GM12878 (cell line): ENCODE results near the gene LYPLAL1. TPM values are rescaled to one million over a fixed set of nuclear protein-coding genes. Genes with fewer than 3 reads are reported as not detected.

Experiments used
- ATAC-seq: fragments of 200-7000 bp; cut with Tn5 transposase; 3 replicates; pipeline ENCODE4 v1.9.1; 2020; ENCODE audit warnings: mild to moderate bottlenecking, moderate library complexity
- BruUV-seq: library from RNA; stranded (reverse); fragments of 400-500 nt; replicated peaks from 2 replicates; lab custom pipeline; 2021; lab: Mats Ljungman, UMichigan
- CTCF ChIA-PET: fragments of 300-600 bp; sonication (Branson Sonifier 250); formaldehyde crosslinking; extraction: SDS; loops from one replicate; lab custom pipeline; 2021; ENCODE audit warnings: inconsistent platforms; lab: Yijun Ruan, JAX
- POLR2A ChIA-PET: fragments of 350-600 bp; formaldehyde crosslinking; extraction: SDS; loops from one replicate; lab custom pipeline; 2021; ENCODE audit warnings: inconsistent platforms; lab: Charles Lee
- RAD21 ChIA-PET: fragments of 300-600 bp; sonication (Branson Sonifier 250); formaldehyde crosslinking; loops from one replicate; lab custom pipeline; 2023; ENCODE audit warnings: antibody characterized with exemption; ENCODE audit not compliant: unreplicated experiment; lab: Charles Lee
- SMC1A ChIA-PET: fragments of 300-600 bp; sonication (Branson Sonifier 250); formaldehyde crosslinking; loops from one replicate; lab custom pipeline; 2023; ENCODE audit not compliant: unreplicated experiment, uncharacterized antibody; lab: Charles Lee
- DNase-seq: peaks from one replicate; pipeline ENCODE4 v3.0.0-alpha.2; 2011; ENCODE audit warnings: low read depth, low spot score
- FAIRE-seq: peaks from 3 replicates; lab custom pipeline; 2011; peaks lifted over from hg19 to GRCh38; lab: Jason Lieb, UNC
- H2AFZ ChIP-seq: 2 replicates; pipeline ENCODE4 v1.6.0; 2011; ENCODE audit warnings: low read depth, low read length, control low read depth; ENCODE audit not compliant: control insufficient read depth
- H3K27ac ChIP-seq: 2 replicates; pipeline ENCODE4 v1.5.1; 2011; ENCODE audit warnings: control low read depth; ENCODE audit not compliant: control insufficient read depth, insufficient read depth
- H3K27me3 ChIP-seq, 2 experiments: replicated peaks in 1 of 2; 2 replicates each; pipeline versions ENCODE4 v1.6.0 to v1.6.1; 2011; ENCODE audit warnings: low read length in 1 of 2; ENCODE audit not compliant: control insufficient read depth in 2 of 2, insufficient read depth in 2 of 2
- H3K36me3 ChIP-seq, 2 experiments: 2 replicates each; pipeline ENCODE4 v1.5.1; 2011; ENCODE audit warnings: low read length in 1 of 2; ENCODE audit not compliant: control insufficient read depth in 2 of 2, insufficient read depth in 2 of 2
- H3K4me1 ChIP-seq: 2 replicates; pipeline ENCODE4 v1.6.1; 2011; ENCODE audit warnings: mild to moderate bottlenecking, low read length, moderate library complexity, mixed read lengths; ENCODE audit not compliant: control insufficient read depth, insufficient read depth
- H3K4me2 ChIP-seq: 2 replicates; pipeline ENCODE4 v1.6.0; 2011; ENCODE audit warnings: control low read depth; ENCODE audit not compliant: control insufficient read depth, insufficient read depth
- H3K4me3 ChIP-seq: fragments of 200-600 bp; sonication (generic); 2 replicates; pipeline ENCODE4 v1.5.1; 2016
- H3K79me2 ChIP-seq: 2 replicates; pipeline ENCODE4 v1.6.0; 2011; ENCODE audit warnings: low read length; ENCODE audit not compliant: control insufficient read depth, insufficient read depth
- H3K9ac ChIP-seq: 2 replicates; pipeline ENCODE4 v1.8.0; 2011; ENCODE audit warnings: low read length, control low read depth, mixed read lengths; ENCODE audit not compliant: control insufficient read depth, insufficient read depth
- H3K9me3 ChIP-seq: replicated peaks from 3 replicates; pipeline ENCODE4 v1.5.1; 2011; ENCODE audit warnings: mild to moderate bottlenecking, low read length; ENCODE audit not compliant: control insufficient read depth, insufficient read depth
- H4K20me1 ChIP-seq: 2 replicates; pipeline ENCODE4 v1.6.0; 2011; ENCODE audit not compliant: control insufficient read depth, insufficient read depth
- BCL11A ChIP-seq: IDR thresholded peaks from 2 replicates; pipeline ENCODE4 v1.6.1; 2011; ENCODE audit warnings: low read depth, low read length
- FOS ChIP-seq: IDR thresholded peaks from 3 replicates; pipeline ENCODE4 v1.6.1; 2011; ENCODE audit warnings: borderline replicate concordance; ENCODE audit not compliant: insufficient read length; ENCODE audit errors: extremely low read depth
- GATAD2B ChIP-seq: fragments of 450-650 bp; conservative IDR thresholded peaks from 2 replicates; pipeline ENCODE4 v1.6.1; 2017; ENCODE audit warnings: low read depth, mild to moderate bottlenecking, moderate library complexity
- HDAC6 ChIP-seq: fragments of 200-600 bp; sonication (generic); IDR thresholded peaks from one replicate; pipeline ENCODE4 v1.8.0; 2017; ENCODE audit warnings: antibody characterized with exemption; ENCODE audit not compliant: unreplicated experiment
- NR2F1 ChIP-seq: fragments of 450-650 bp; conservative IDR thresholded peaks from 2 replicates; pipeline ENCODE4 v1.6.1; 2017; ENCODE audit warnings: mild to moderate bottlenecking
- POLR2AphosphoS2 ChIP-seq: IDR thresholded peaks from 2 replicates; pipeline ENCODE4 v1.6.1; 2011; ENCODE audit warnings: low read depth, mild to moderate bottlenecking, low read length, improper control_type of control experiment, moderate library complexity
- RCOR1 ChIP-seq: conservative IDR thresholded peaks from 2 replicates; pipeline ENCODE4 v1.6.1; 2012; ENCODE audit warnings: low read depth, low read length, improper control_type of control experiment
- RFX5 ChIP-seq: IDR thresholded peaks from 2 replicates; pipeline ENCODE4 v1.6.1; 2011; ENCODE audit warnings: low read depth, low read length, improper control_type of control experiment
- STAT3 ChIP-seq: IDR thresholded peaks from 2 replicates; pipeline ENCODE4 v1.6.1; 2011; ENCODE audit warnings: low read depth, low read length, improper control_type of control experiment
- SUPT20H ChIP-seq: IDR thresholded peaks from 2 replicates; pipeline ENCODE4 v1.6.1; 2011; ENCODE audit warnings: low read depth, mild to moderate bottlenecking, low read length, moderate library complexity, borderline replicate concordance; ENCODE audit not compliant: control insufficient read depth
- TARDBP ChIP-seq: IDR thresholded peaks from 2 replicates; pipeline ENCODE4 v1.6.1; 2016; ENCODE audit warnings: borderline replicate concordance
- TCF12 ChIP-seq: IDR thresholded peaks from 2 replicates; pipeline ENCODE4 v1.6.1; 2011; ENCODE audit warnings: low read depth, mild to moderate bottlenecking, low read length
- YY1 ChIP-seq: IDR thresholded peaks from 2 replicates; pipeline ENCODE4 v1.6.1; 2011; ENCODE audit warnings: low read depth, mild to moderate bottlenecking, low read length
- ZNF217 ChIP-seq: fragments of 450-650 bp; IDR thresholded peaks from 2 replicates; pipeline ENCODE4 v1.6.1; 2017; ENCODE audit warnings: antibody characterized with exemption, mild to moderate bottlenecking
- ZNF622 ChIP-seq: fragments of 450-650 bp; IDR thresholded peaks from 2 replicates; pipeline ENCODE4 v1.6.1; 2017; ENCODE audit warnings: mild to moderate bottlenecking, inconsistent platforms
- WGBS: methylation state at CpG from one replicate; pipeline ENCODE4 v1.1.6; 2016; ENCODE audit warnings: low lambda C conversion rate; ENCODE audit not compliant: insufficient replicate concordance, insufficient coverage; ENCODE audit errors: missing lambda C conversion rate; 5-methylcytosine and 5-hydroxymethylcytosine counted together
- in situ Hi-C: fragments of 300-500 bp; cut with MboI; formaldehyde crosslinking; loops from 9 replicates; pipeline ENCODE4 v1.14.3; 2018; ENCODE audit warnings: mixed read lengths
- intact Hi-C: fragments of 100-400 bp; cut with micrococcal nuclease; formaldehyde crosslinking; loops from one replicate; pipeline ENCODE4 v1.14.2; 2022; ENCODE audit not compliant: unreplicated experiment
- polyA plus RNA-seq, 11 experiments: library from polyadenylated mRNA; depleted of rRNA in 4 of 11; unstranded in 6 of 11; stranded (reverse) in 5 of 11; fragments of >200 nt; fragmentation: Nextera tagmentation in 4 of 11; fragmentation: Illumina TruSeq in 1 of 11; extraction: Ambion mirVana in 4 of 11; extraction: Trizol in 1 of 11; gene quantifications; 1 replicate in 1 of 11; 2 replicates in 10 of 11; pipeline versions ENCODE4 v1.2.1 to v1.2.3, GENCODE V29; 2011 to 2016; ENCODE audit warnings: inconsistent platforms in 2 of 11, missing spikeins in 2 of 11, low read depth in 1 of 11
- total RNA-seq, 4 experiments: library from RNA; depleted of rRNA in 3 of 4; stranded (reverse); fragments of >200 nt in 3 of 4; fragmentation: Illumina TruSeq in 1 of 4; extraction: Trizol in 1 of 4; gene quantifications; 2 replicates each; pipeline versions ENCODE4 v1.2.1 to v1.2.3, GENCODE V29; 2013 to 2021
- TF ChIP-seq, protein P1 (sequence below): IDR thresholded peaks from 2 replicates; pipeline ENCODE4 v1.6.1; 2012; ENCODE audit warnings: low read depth, low read length, improper control_type of control experiment
- TF ChIP-seq, protein P2 (sequence below): IDR thresholded peaks from 2 replicates; pipeline ENCODE4 v1.6.1; 2012; ENCODE audit warnings: mild to moderate bottlenecking, low read depth, low read length

Gene LYPLAL1
- total and polyA plus RNA-seq, 10 of the 15 experiments (the other 5 are each of a cell fraction or from before 2014, with no cell fraction given): 19.4 to 112 (median 40.5) TPM

DNA sequence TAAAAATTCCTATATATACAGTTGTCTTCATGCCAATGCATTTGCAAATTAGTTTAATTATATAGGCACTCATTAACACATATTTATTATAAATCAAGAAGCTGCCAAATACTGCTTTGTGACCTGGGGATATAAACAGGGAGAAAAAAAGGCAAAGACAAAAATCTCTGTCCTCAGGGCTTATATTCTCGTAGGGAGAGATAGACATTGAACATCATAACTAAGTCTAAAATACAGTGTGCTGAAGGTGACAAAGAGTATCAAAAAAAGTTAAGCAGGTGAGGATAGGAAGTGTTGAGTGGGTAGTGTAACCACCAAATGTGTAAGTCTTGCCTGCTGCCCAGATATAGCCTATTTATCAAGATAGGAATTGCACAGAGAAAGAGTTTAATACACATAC lies 40.7 kb upstream of the LYPLAL1 start:
- no TSS peak for BruUV-seq
- ATAC-seq: no peak

DNA sequence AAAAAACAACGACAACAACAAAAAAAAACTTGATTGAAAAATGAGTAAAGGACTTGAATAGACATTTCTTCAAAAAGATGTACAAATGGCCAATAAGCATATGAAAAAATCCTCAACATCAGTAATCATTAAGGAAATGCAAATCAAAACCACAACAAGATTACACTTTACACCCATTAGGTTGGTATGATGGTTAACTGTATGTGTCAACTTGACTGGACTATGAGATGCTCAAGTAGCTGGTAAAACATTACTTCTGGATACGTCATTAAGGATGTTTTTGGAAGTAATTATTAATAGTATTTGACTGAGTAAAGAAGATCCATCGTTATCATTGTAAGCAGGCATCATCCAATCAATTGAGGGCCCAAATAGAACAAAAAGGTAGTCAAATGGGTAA lies 34.9 kb upstream of the LYPLAL1 start:
- FAIRE-seq: no peak
- ChIA-PET CTCF (no interaction called here), POLR2A (no interaction called here)
- Histone ChIP-seq H3K4me2 (no peak overlapping the region), H4K20me1 (no peaks in the 10 kb centered on the region)
- TF ChIP-seq STAT3 (no peak), RFX5 (no peak), HDAC6 (no peak), RCOR1 (no peak), GATAD2B (no peak), POLR2AphosphoS2 (no peak), BCL11A (no peak), ZNF217 (no peak)
- TF ChIP-seq, protein P1, sequence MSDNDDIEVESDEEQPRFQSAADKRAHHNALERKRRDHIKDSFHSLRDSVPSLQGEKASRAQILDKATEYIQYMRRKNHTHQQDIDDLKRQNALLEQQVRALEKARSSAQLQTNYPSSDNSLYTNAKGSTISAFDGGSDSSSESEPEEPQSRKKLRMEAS: no peak
- TF ChIP-seq, protein P2, sequence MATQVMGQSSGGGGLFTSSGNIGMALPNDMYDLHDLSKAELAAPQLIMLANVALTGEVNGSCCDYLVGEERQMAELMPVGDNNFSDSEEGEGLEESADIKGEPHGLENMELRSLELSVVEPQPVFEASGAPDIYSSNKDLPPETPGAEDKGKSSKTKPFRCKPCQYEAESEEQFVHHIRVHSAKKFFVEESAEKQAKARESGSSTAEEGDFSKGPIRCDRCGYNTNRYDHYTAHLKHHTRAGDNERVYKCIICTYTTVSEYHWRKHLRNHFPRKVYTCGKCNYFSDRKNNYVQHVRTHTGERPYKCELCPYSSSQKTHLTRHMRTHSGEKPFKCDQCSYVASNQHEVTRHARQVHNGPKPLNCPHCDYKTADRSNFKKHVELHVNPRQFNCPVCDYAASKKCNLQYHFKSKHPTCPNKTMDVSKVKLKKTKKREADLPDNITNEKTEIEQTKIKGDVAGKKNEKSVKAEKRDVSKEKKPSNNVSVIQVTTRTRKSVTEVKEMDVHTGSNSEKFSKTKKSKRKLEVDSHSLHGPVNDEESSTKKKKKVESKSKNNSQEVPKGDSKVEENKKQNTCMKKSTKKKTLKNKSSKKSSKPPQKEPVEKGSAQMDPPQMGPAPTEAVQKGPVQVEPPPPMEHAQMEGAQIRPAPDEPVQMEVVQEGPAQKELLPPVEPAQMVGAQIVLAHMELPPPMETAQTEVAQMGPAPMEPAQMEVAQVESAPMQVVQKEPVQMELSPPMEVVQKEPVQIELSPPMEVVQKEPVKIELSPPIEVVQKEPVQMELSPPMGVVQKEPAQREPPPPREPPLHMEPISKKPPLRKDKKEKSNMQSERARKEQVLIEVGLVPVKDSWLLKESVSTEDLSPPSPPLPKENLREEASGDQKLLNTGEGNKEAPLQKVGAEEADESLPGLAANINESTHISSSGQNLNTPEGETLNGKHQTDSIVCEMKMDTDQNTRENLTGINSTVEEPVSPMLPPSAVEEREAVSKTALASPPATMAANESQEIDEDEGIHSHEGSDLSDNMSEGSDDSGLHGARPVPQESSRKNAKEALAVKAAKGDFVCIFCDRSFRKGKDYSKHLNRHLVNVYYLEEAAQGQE: no peak
- TF ChIP-seq, all 136 proteins: peak for 0
- intact Hi-C loops: no loop called here
- in situ Hi-C loops: no loop called here
- H3K27ac ChIP-seq: no peak overlapping the region
- no peak overlapping the region for H2AFZ ChIP-seq
- ChIA-PET SMC1A (interaction anchor here (1.1 kb wide), 1 partner anchor 33 kb away, joined by 3 read pairs; no protein-coding TSS in a partner anchor), RAD21 (no interaction called here)
- no peak overlapping the region for H3K9ac ChIP-seq
- H3K27me3 ChIP-seq: no peaks in the 10 kb centered on the region
- H3K79me2 ChIP-seq: no peaks in the 10 kb centered on the region
- H3K4me3 ChIP-seq: no peak overlapping the region
- no peaks in the 10 kb centered on the region for H3K4me1 ChIP-seq
- H3K9me3 ChIP-seq: no peaks in the 10 kb centered on the region
- BruUV-seq: no TSS peak
- ATAC-seq: peak; percentile 61
- no peak for DNase-seq
- no peaks in the 10 kb centered on the region for H3K36me3 ChIP-seq
- WGBS: 18% methylated on average over 3 of the region's 3 CpGs

More for the DNA sequence above, 40.7 kb upstream of the LYPLAL1 start:
- H3K27me3 ChIP-seq: no peaks in the 10 kb centered on the region
- 4% methylated on average over 1 of the region's 1 CpG for WGBS
- SMC1A ChIA-PET: no interaction called here
- CTCF ChIA-PET: no interaction called here
- H3K36me3 ChIP-seq: no peaks in the 10 kb centered on the region
- RAD21 ChIA-PET: no interaction called here
- H2AFZ ChIP-seq: no peak overlapping the region
- no peaks in the 10 kb centered on the region for H3K79me2 ChIP-seq
- H3K4me1 ChIP-seq: no peaks in the 10 kb centered on the region
- in situ Hi-C loops: no loop called here
- no peaks in the 10 kb centered on the region for H3K9me3 ChIP-seq
- H3K4me2 ChIP-seq: no peak overlapping the region
- H3K27ac ChIP-seq: no peak overlapping the region
- POLR2A ChIA-PET: no interaction called here
- TF ChIP-seq FOS: no peak
- TF ChIP-seq RFX5: no peak
- TF ChIP-seq ZNF622: no peak
- no peak for TF ChIP-seq YY1
- no peak for TF ChIP-seq NR2F1
- no peak for TF ChIP-seq TCF12
- no peak for TF ChIP-seq TARDBP
- no peak for TF ChIP-seq SUPT20H
- DNase-seq (no peak), FAIRE-seq (no peak)
- intact Hi-C loops: loop anchor here (5.0 kb wide), 1 partner anchor 41 kb away; no protein-coding TSS in a partner anchor
- no peaks in the 10 kb centered on the region for H4K20me1 ChIP-seq
- H3K9ac ChIP-seq: no peak overlapping the region
- no peak overlapping the region for H3K4me3 ChIP-seq
